ENCODE results near the gene TFIP11.
"Not testable (repeated sequence)": the region's sequence is repeated elsewhere in the genome, so short reads cannot be mapped to it uniquely, and the experiment has no call there.

The TFIP11 gene

DNA sequence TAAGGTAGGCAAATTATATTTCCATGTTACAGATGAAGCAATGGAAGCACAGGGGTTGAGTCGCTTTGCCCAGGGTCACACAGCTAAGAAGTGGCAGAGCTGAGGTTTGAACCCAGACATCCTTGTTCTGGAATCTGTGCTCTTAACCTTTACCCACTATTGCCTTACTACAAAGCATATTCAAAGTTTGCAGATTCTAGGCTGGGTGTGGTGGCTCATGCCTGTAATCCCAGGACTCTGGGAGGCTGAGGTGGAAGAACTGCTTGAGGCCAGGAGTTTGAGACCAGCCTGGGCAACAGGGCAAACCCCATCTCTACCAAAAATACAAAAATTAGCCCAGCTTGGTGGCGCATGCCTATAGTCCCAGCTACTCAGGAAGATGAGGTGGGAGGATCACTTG is 27.8 kb upstream of the TFIP11 start:
- no peak for DNase-seq

DNA sequence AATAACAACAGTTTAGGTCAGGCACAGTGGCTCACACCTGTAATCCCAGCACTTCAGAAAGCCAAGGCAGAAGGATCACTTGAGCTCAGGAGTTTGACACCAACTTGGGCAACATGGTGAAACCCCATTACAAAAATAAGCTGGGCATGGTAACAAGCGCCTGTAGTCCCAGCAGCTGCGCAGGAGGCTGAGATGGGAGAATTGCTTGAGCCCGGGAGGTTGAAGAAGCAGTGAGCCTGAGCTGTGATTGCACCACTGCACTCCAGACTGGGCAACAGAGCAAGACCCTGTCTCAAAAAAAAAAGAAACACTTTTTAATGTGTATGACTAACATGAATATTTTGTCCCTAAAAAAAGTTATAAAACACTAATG is 24.5 kb upstream of the TFIP11 start:
- DNase-seq, result no peak

DNA sequence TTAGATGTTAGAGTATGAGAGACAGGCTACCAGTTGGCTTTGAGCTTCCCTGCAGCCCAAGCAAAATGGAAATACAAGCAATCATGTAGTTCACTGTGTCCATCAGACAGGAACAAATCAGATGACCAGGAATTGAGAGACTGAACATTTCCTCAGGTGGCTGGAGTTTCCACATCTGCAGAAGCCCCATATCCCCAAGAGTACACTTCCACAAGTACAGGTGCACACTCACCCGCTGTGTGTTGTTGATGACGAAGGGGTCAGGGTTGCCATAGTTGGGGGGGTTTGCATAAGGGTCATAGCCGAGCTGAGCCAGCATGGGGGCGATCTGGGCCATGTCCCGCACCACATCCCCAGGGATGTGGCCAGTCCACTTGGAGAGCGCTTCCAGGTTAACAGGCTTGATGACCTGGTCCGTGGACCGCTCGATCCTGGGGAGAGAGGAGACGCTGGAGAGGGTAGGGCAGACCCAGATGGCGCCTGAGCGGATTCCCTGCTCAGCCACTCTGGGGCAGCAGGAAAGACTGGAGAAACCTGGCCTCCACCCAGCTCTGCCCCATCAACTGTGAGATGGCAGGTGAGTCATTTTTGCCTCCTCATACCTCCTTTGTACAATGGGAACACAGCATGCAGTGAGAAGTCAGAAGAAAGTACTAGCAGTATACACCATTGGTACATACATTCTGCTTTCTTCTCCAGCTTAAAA is 23.9 kb upstream of the TFIP11 start:
- DNase-seq, result no peak

DNA sequence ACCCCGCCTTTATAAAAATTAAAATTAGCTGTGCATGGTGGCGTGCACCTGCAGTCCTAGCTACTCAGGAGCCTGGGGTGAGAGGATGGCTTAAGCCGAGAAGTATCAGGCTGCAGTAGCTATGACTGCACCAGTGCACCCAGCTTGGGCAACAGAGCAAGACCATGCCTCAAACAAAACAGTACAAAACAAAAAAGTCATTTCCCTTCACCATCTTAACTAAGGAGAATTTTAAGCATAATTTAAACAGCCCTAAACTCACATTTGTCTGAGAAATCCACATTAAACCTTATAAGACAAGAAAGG is 23.3 kb upstream of the TFIP11 start:
- no peak for DNase-seq

DNA sequence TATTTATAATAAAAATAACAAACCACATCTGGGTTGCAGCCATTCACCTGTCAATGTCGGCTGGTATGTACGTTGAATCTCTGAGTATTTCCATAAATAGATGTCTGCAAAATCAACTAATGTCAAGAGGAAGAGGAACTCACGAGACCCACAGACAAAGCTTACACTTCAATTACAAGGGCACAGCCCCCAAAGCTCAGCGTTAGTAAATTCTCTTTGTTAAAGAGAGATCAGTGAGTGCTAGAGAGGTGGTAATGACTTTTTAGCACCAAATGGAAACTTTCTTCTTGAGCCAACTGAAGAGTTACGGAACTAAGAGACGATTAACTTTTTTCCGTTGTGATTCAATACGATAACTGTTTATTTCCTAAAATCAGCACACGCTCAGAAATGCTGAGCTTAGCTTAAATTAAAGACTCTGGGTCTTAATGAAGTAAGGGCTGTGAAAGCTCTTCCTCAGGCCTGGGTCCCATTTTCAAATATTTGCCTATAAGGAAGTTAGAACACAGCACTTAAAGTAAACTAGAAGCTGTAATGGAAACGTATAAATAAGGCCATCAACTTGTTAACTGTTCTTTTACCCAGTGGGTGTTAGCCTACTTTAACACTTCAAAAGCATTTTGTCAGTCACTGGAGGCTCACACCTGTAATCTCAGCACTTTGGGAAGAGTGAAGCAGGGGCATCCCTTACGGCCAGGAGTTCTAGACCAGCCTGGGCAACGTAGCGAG is 22.8 kb upstream of the TFIP11 start:
- no peak for DNase-seq

DNA sequence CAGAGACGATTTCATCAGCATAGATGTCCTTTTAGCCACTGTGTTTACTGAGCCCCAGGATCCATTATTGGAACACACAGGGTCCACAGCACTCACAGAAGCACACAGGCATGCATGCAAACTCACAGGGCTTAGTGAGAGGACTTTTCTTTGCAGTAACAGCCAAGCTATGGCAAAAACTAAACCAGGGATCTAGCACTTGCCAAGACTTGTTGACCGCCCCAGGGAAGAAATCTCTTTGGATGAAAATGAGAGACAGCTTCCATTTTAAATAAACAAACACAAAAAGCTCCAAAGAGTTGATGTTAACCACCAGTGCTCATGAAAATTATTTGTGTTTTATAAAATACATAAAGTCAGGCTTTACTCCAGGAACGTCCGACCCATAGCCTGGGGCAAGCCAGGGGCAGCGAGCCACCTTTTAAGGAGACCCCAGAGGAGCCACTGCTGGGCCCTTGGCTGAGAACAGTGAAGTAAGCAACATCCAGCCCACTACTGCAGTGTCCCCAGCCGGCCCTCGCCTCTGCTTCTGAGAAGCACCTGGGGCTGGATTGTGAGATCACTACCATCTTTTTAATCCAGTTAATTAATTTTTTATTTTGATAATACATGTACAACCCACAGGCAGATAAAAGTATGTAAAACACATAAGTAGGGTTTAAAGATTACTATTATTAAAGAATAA is 22.0 kb upstream of the TFIP11 start:
- no peak for DNase-seq

DNA sequence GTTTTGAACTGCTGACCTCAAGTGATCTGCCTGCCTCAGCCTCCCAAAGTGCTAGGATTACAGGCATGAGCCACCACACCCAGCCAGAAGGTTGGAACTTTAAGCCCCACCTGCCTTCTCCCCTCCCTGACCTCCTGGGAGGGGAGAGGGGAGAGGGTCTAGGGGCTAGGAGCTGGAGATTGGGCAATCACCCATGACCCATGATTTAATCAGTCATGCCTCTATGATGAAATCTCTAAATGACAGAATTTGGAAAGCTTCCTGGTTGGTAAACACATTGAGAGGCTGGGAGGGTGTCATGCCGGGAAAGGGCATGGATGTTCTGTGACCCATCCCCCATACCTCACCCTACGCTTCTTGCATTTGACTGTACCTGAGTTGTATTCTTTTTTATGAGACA is 17.1 kb upstream of the TFIP11 start:
- no peak for DNase-seq

DNA sequence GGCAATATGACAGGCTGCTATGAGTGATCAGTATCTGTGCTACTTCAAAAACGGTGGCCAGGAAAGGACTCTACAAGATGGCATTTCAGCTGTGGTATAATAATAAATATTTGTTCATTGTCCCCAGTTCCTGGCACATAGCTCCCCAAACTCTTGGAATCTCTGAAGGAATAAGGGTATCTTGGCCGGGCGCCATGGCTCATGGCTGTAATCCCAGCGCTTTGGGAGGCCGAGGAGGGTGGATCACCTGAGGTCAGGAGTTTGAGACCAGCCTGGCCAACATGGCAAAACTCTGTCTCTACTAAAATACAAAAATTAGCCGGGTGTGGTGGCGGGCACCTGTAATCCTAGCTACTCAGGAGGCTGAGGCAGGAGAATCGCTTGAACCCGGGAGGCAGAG is 16.2 kb upstream of the TFIP11 start:
- DNase-seq, result not testable (repeated sequence)

DNA sequence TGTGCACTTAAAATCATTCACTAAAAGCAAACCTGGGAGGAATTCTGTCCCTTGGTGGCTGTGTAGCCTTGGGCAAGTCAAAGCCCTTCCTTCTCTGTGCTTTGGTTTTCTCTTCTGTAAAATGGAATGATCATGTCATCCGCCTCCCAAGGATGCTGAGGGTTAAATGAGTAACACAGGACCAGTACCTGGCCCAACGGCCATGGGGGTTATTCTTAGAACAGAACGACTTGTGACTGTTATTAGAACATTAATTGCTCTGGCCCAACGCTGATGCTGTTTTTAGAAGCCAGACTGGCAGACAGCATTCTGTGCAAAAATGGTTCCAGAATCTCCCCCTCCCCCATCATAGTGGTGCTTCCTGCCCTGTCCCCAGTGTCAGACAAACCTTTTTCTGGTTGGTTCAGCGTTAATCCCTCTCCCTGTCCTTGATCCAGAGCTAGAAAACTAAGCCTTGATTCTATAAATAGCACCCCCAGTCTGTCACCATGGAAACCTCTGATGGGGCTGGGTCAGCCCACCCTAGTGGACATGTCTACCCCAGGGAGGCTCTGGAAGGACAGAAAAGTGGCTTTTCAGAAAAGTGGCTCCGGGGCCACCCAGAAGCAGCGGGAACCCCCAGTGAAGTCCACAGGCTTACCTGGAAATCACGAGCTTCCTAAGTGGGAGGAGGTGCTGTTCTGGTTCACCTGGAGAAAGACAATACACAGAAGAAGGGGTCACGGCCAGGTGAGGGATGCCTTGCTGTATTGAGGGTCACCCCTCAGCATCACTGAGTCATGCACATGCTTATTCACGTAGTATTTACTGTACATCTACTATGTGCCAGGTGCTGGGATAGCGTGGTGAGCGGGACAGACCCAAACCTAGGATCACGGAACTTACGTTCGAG is 15.5 kb upstream of the TFIP11 start:
- DNase-seq, result no peak

DNA sequence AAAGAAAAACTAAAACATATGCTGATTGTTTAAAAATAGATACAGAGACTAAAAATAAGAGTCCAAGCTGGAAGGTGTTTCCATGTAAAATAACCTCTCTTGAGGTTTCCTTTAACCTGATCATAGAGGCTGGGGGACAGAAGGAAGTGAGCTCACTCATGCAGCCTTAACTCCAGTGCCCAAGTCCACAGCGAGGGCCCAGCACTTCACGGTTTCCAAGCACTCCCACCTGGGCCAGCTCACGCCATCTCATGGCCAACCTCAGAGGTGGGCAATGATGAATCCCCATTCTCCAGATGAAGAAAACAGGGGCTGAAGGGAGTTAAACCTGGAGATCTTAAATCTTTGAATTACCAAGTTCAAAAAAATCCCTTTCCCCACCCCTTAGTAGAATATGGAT is 14.9 kb upstream of the TFIP11 start:
- DNase-seq, result no peak

DNA sequence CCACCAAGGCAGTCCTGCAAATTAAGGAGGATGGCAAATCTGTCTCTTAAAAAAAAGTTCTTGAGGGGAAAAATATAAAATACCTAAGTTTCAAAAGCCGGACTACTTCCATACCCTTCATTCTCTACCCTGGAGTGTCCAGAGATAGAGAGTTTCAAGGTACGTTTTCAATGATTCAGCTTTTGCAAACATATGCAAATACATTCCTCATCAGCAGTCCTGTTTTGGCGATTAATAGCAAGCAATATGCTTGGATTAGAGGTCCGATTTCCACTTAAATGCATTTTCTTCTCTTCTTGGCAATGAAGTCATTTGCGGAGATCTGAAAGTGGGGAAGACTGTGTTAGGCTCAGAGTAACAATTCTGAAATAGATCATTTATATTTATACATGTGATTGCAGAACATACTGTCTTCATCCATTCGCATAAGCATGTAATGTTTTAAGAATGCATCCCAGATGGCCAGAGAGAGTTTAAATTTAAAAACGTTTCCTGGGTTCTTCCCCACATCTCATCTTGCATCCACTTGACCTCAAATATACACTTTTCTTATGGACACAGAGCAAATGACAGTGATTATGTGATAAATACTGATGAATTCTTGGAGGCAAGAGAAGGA is 13.8 kb upstream of the TFIP11 start:
- no peak for DNase-seq

DNA sequence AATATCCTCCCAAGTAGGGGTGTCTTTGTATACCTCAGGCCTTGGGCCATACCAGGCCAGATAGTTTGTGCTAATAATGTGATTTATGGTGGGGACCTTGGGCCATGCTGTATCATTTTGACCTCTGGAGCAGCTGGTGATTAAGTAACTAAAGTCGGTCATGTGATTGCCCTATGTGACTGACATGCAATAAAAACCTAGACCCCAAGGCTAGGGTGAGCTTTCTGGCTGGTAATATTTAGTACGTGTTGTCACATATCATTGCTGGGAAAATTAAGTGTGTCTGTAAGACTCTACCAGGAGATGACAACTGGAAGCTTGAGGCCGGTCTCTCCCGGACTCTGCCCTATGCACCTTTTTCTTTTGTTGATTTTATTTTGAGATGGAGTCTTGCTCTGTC is 12.6 kb upstream of the TFIP11 start:
- DNase-seq, result no peak

DNA sequence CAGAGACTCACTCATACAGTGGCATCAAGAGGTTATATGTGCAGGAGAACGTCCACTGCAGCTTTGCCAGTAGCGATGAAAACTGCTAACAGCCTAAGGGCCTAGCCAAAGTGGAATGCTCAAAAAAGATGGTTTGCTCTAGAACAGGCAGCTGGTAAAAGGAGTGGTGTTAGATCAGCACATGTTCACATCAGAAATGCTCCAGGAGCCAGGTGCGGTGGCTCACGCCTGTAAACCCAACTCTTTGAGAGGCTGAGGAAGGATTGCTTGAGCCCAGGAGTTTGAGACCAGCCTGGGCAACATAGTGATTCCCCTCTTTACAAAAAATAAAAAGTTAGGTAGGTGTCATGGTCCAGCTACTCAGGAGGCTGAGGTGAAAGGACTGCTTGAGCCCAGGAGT is 10.3 kb upstream of the TFIP11 start:
- no peak for DNase-seq

DNA sequence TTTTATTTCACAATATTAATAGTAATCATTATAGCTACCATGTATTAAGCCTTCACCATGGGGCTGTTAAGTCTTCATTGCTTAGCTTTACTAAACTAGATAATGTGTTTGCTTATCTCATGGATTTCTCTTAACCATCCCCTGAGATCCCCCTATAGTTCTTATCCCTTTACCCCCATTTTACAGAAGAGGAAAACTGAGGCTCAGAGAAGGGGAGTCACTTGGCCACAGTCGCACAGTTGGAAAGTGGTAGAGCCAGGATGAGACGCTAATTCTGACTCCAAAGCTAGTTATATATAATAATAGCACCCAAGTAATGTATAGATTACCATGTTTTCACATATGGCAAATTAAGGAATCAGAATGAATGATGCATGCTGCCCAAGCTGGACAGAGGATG is 9.7 kb upstream of the TFIP11 start:
- DNase-seq, result no peak

DNA sequence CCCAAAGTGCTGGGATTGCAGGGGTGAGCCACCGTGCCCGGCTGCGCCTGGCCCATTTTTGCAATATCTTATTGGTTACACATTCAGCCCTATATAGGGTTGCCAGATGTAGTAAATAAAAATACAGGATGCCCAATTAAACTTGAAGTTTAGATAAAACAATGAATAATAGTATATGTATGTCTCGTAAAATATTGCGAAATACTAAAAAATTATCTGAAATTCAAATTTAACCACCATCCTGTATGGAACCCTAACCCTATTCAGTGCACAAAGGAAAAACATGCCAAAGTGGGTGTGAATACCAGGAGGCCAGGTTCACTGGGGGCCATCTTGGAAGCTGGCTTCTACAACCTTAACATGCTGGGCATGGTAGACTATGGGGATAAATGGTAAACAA is 5.2 kb upstream of the TFIP11 start:
- DNase-seq, result no peak

DNA sequence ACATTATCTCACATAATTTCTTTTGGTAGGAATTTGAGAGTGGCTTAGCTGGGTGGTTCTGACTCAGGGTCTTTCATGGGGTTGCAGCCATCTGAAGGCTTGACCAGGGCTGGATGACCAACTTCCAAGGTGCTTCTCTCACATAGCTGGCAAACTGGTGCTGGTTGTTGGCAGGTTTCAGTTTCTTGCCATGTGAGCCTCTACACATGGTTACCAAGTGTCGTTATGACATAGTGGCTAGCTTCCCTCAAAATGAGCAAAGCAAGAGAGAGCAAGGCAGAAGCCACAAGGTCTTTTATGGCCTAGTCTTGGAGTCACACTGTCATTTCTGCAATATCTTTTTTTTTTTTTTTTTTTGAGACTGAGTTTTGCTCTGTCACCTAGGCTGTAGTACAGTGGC is 4.2 kb upstream of the TFIP11 start:
- no peak for DNase-seq

DNA sequence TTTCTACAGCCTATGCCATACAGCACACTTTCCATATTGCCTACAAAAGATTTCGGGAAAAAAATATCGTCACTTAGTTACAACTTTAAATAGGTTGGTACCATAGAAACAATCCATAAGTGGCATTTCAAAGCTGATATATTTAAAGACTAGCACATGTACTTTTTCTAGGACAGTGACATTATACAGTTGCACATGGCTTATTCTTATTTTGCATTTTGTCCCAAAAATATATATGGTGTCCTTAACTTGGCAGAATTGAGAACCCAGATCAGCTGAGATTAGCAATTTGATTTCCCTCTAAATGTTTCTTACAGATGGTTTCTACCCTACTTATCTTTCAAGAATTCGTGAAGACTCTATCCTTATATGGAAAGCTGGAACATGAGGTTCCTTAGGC is 3.7 kb upstream of the TFIP11 start:
- DNase-seq, result no peak

DNA sequence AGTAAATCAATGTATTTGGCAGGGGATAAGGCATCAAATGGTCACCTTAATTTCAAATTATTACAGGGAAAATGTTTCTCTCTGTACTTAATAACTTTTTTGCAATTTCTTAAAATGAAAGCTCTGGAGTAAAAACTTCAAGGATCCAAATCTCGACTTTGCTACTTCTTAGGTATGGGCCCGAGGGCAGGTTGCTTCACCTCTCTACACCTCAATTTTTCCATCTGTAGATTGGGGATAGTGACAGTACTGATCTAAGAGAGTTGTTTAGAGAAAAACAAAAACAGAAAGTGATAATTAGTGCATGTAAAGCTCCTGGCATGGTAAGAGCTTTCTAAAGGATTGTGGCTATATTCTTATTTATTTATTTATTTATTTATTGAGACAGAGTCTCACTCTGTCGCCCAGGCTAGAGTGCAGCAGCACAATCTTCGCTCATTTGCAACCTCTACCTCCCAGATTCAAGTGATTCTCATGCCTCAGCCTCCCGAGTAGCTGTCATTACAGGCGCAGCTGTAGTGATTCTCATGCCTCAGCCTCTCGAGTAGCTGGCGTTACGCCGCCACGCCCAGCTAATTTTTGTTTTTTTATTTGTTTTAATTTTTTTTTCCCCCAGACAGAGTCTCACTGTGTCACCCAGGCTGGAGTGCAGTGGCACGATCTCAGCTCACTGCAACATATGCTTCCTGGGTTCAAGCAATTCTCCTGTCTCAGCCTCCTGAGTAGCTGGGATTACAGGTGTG is 2.3 kb upstream of the TFIP11 start:
- no peak for DNase-seq

DNA sequence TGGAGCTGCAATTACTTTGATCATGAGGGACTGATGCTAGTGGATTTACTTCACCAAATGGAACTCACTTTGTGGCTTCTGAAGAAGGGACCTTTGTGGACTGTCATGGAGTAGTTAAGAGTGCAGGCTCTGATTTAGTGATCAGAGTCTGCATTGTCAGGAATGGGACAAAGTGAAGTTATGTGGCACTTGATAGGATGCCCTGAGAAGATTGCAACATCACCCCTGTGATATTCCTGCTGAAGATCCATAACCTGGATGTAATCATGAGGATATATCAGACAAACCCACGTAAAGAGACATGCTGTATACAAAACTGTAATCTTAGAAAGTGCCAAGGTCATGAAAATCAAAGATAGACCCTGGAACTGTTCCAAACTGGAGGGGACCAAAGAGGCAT is 1.6 kb upstream of the TFIP11 start:
- DNase-seq, result no peak

DNA sequence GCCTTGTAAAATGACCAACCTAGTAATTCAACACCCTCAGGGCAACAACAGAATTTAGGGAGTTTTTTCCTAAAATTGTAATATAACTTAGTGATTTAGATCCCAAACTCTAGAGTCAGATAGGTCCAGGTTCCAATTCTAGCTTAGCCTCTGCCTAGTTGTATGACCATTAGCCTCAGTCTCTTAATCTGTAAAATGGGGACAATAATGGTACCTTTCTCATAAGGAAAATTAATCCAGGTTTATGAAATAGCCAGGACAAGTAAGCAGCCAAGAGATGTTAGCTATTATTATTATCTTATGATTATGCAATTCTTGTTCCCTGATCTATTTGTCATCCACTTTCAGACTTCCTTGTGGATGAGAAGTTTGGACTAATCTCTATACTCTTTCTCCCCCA is 4.1 kb downstream of the TFIP11 start:
- no peak for DNase-seq

DNA sequence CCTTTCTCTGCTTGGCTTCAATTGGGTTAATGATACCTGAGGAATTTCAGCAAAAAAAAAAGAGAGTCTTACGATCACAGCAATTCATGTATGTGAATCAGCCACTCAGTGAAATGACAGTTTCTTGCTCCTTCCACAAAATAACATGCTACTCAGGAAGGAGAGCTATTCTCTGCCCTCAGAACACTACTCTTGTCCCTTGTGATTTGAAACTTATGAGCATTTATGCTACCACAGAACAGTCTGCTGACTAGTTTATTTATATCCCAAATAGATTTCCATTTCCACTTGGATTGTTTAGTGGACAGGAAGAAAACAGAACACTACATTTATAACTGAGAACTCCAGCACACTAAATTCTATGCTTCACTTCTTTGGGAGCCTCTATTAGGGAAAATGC is 8.5 kb downstream of the TFIP11 start:
- no peak for DNase-seq

All from right forelimb (tissue), 1 donor.